GM18951 (cell line): ENCODE measurements around the gene CDC42BPB.

Experiments
- POLR2A ChIP-seq: IDR thresholded peaks from 4 replicates; pipeline ENCODE4 v1.6.1; 2011; ENCODE audit warnings: mild to moderate bottlenecking; ENCODE audit not compliant: insufficient read length, insufficient read depth; ENCODE audit errors: extremely low read depth
- in situ Hi-C: fragments of 300-500 bp; cut with MboI; formaldehyde crosslinking; loops from one replicate; pipeline ENCODE4 v1.12.0; 2022; ENCODE audit warnings: low sequenced_read_pairs, mixed read lengths, inconsistent platforms; ENCODE audit not compliant: unreplicated experiment

The CDC42BPB gene

GRCh38 chr14:103003351-103003615 lies 54.1 kb downstream of the CDC42BPB start:
- in situ Hi-C loops = no loop called here
- no peak for TF ChIP-seq POLR2A

GRCh38 chr14:103002578-103003350 lies 54.6 kb downstream of the CDC42BPB start:
- in situ Hi-C loops = no loop called here

GRCh38 chr14:103001651-103002396 lies 55.5 kb downstream of the CDC42BPB start:
- in situ Hi-C loops = no loop called here
- no peak for TF ChIP-seq POLR2A

More at GRCh38 chr14:103002578-103003350, 54.6 kb downstream of the CDC42BPB start:
- no peak for TF ChIP-seq POLR2A

GRCh38 chr14:103001226-103001625 lies 56.1 kb downstream of the CDC42BPB start:
- no peak for TF ChIP-seq POLR2A
- in situ Hi-C loops = no loop called here

- no peak for TF ChIP-seq POLR2A
- in situ Hi-C loops = no loop called here
Observed at GRCh38 chr14:103000291-103000921, 56.9 kb downstream of the CDC42BPB start.

GRCh38 chr14:102999227-102999895 lies 58.0 kb downstream of the CDC42BPB start:
- in situ Hi-C loops = no loop called here

GRCh38 chr14:102998393-102998792 lies 59.0 kb downstream of the CDC42BPB start:
- TF ChIP-seq POLR2A = no peak
- in situ Hi-C loops = no loop called here

More at GRCh38 chr14:102999227-102999895, 58.0 kb downstream of the CDC42BPB start:
- no peak for TF ChIP-seq POLR2A

- TF ChIP-seq POLR2A = no peak
- in situ Hi-C loops = no loop called here
Observed at GRCh38 chr14:102996941-102997340, 60.4 kb downstream of the CDC42BPB start.

- no peak for TF ChIP-seq POLR2A
- in situ Hi-C loops = no loop called here
Observed at GRCh38 chr14:102994689-102995088, 62.7 kb downstream of the CDC42BPB start.

GRCh38 chr14:102993523-102993922 lies 63.8 kb downstream of the CDC42BPB start:
- TF ChIP-seq POLR2A = no peak
- in situ Hi-C loops = no loop called here

- in situ Hi-C loops = no loop called here
- TF ChIP-seq POLR2A = no peak
Observed at GRCh38 chr14:102991376-102991775, 66.0 kb downstream of the CDC42BPB start.

GRCh38 chr14:102988054-102988453 lies 69.3 kb downstream of the CDC42BPB start:
- no peak for TF ChIP-seq POLR2A
- in situ Hi-C loops = no loop called here
